NCI-H2171 treated with DMSO at 0.1 percent for 48 hours (cell line): ENCODE results near the gene DOK7.

Source experiments
- DNase-seq: peaks from one replicate; lab custom pipeline; 2025; lab: John Stamatoyannopoulos, UW

DOK7 gene

GRCh38 chr4:3475041-3475712 lies 12.1 kb downstream of the DOK7 start:
- DNase-seq = no peak

GRCh38 chr4:3475713-3476260 lies 12.7 kb downstream of the DOK7 start:
- no peak for DNase-seq

GRCh38 chr4:3476341-3476747 lies 13.2 kb downstream of the DOK7 start:
- DNase-seq = no peak

GRCh38 chr4:3476936-3477749 lies 14.0 kb downstream of the DOK7 start:
- DNase-seq = no peak

GRCh38 chr4:3477750-3478430 lies 14.8 kb downstream of the DOK7 start:
- DNase-seq = no peak

GRCh38 chr4:3478446-3479357 lies 15.6 kb downstream of the DOK7 start:
- DNase-seq = no peak

GRCh38 chr4:3479358-3480101 lies 16.4 kb downstream of the DOK7 start:
- no peak for DNase-seq

GRCh38 chr4:3480528-3481112 lies 17.5 kb downstream of the DOK7 start:
- DNase-seq = peak; percentile 56

- DNase-seq = no peak
These were observed 18.0 kb downstream of the DOK7 start for GRCh38 chr4:3481113-3481531.

- DNase-seq = no peak
These were observed 18.8 kb downstream of the DOK7 start for GRCh38 chr4:3481783-3482393.

- DNase-seq = no peak
These were observed 19.6 kb downstream of the DOK7 start for GRCh38 chr4:3482707-3483106.

GRCh38 chr4:3483471-3483921 lies 20.4 kb downstream of the DOK7 start:
- DNase-seq = no peak

- no peak for DNase-seq
These were observed 21.2 kb downstream of the DOK7 start for GRCh38 chr4:3484057-3484973.

- no peak for DNase-seq
These were observed 22.1 kb downstream of the DOK7 start for GRCh38 chr4:3485011-3485791.

- no peak for DNase-seq
These were observed 22.9 kb downstream of the DOK7 start for GRCh38 chr4:3485886-3486540.

- DNase-seq = no peak
These were observed 23.7 kb downstream of the DOK7 start for GRCh38 chr4:3486541-3487540.
